Panc1 (cell line): ENCODE data around the gene TJAP1. TPM values are rescaled to one million over a fixed set of nuclear protein-coding genes. Genes with fewer than 3 reads are reported as not detected.

Source experiments
- ATAC-seq: fragments of 200-7000 bp; cut with Tn5 transposase; 2 replicates; pipeline ENCODE4 v1.9.1; 2020; ENCODE audit warnings: mild to moderate bottlenecking, moderate library complexity
- BruUV-seq: library from RNA; stranded (reverse); fragments of 400-500 nt; replicated peaks from 2 replicates; lab custom pipeline; 2021; lab: Mats Ljungman, UMichigan
- CTCF ChIA-PET: fragments of 300-600 bp; sonication (Branson Sonifier 250); formaldehyde crosslinking; loops from one replicate; lab custom pipeline; 2022; ENCODE audit warnings: antibody characterized with exemption; lab: Charles Lee
- POLR2A ChIA-PET: fragments of 300-600 bp; sonication (Branson Sonifier 250); formaldehyde crosslinking; loops from one replicate; lab custom pipeline; 2022; ENCODE audit warnings: antibody characterized with exemption; lab: Charles Lee
- DNase-seq: peaks from one replicate; pipeline ENCODE4 v3.0.0-alpha.2; 2010; ENCODE audit warnings: low read depth, low spot score
- H3K27ac ChIP-seq: 2 replicates; pipeline ENCODE4 v1.5.1; 2011; ENCODE audit warnings: mild to moderate bottlenecking, low read length, inconsistent platforms
- H3K27me3 ChIP-seq: fragments of 200-500 bp; sonication (Bioruptor generic); 2 replicates; pipeline ENCODE4 v1.6.0; 2014; ENCODE audit warnings: low read length, inconsistent platforms; ENCODE audit not compliant: control insufficient read depth, insufficient read depth
- H3K36me3 ChIP-seq: fragments of 200-500 bp; sonication (Bioruptor generic); 2 replicates; pipeline ENCODE4 v1.5.1; 2014; ENCODE audit warnings: inconsistent platforms, mild to moderate bottlenecking, low read length, moderate library complexity; ENCODE audit not compliant: control insufficient read depth, insufficient read depth
- H3K4me1 ChIP-seq: 2 replicates; pipeline ENCODE4 v1.5.1; 2011; ENCODE audit warnings: inconsistent platforms, mild to moderate bottlenecking, low read length, moderate library complexity; ENCODE audit not compliant: control insufficient read depth, insufficient read depth
- H3K4me3 ChIP-seq, 2 experiments: 2 replicates each; pipeline ENCODE4 v1.5.1; 2011 to 2012; ENCODE audit warnings: low read depth in 2 of 2, low read length in 2 of 2, mild to moderate bottlenecking in 2 of 2, inconsistent platforms in 1 of 2, moderate library complexity in 1 of 2
- H3K9me3 ChIP-seq: fragments of 200-500 bp; sonication (Bioruptor generic); 2 replicates; pipeline ENCODE4 v1.5.1; 2014; ENCODE audit warnings: low read depth, mild to moderate bottlenecking, inconsistent platforms, low read length, moderate library complexity; ENCODE audit not compliant: control insufficient read depth, insufficient read depth
- CTCF ChIP-seq: fragments of 450-650 bp; IDR thresholded peaks from 2 replicates; pipeline ENCODE4 v1.5.1; 2017; ENCODE audit warnings: mild to moderate bottlenecking
- POLR2AphosphoS5 ChIP-seq: IDR thresholded peaks from 2 replicates; pipeline ENCODE4 v1.6.1; 2012; ENCODE audit warnings: mild to moderate bottlenecking, low read depth, low read length, moderate library complexity
- REST ChIP-seq, 2 experiments: IDR thresholded peaks; 2 replicates each; pipeline ENCODE4 v1.6.1; 2011 to 2012; ENCODE audit warnings: low read depth in 2 of 2, control low read depth in 1 of 2, low read length in 1 of 2, mild to moderate bottlenecking in 1 of 2, moderate library complexity in 1 of 2; ENCODE audit not compliant: insufficient read depth in 1 of 2
- SIN3A ChIP-seq: IDR thresholded peaks from 2 replicates; pipeline ENCODE4 v1.6.1; 2012; ENCODE audit warnings: low read depth, mild to moderate bottlenecking, low read length, moderate library complexity, borderline replicate concordance; ENCODE audit not compliant: insufficient read depth
- TCF7L2 ChIP-seq: IDR thresholded peaks from 2 replicates; pipeline ENCODE4 v1.6.1; 2011; ENCODE audit warnings: mild to moderate bottlenecking, low read depth, low read length, inconsistent platforms
- in situ Hi-C: cut with HindIII; loops from 2 replicates; pipeline ENCODE4 v1.10.0; 2016; ENCODE audit warnings: low sequenced_read_pairs, low pct_unique_long_range_greater_than_20kb
- intact Hi-C: fragments of 100-400 bp; cut with micrococcal nuclease; formaldehyde crosslinking; loops from one replicate; pipeline ENCODE4 v1.10.0; 2022; ENCODE audit not compliant: unreplicated experiment
- total RNA-seq: library from RNA; stranded (reverse); gene quantifications from one replicate; pipeline ENCODE4 v1.2.1, GENCODE V29; 2021; ENCODE audit not compliant: unreplicated experiment

TJAP1 gene
- total RNA-seq, 1 experiment from 2014 or later: 42.7 TPM

GRCh38 chr6:43476746-43477145 lies 624 bp upstream of the TJAP1 start:
- ChIA-PET POLR2A (no interaction called here), CTCF (interaction anchor here (0.6 to 0.7 kb wide), 2 partner anchors 11 to 30 kb away, joined by 4 to 6 read pairs; no protein-coding TSS in a partner anchor)
- H3K27me3 ChIP-seq: no peaks in the 10 kb centered on the region
- no peaks in the 10 kb centered on the region for H3K36me3 ChIP-seq
- no peak for TF ChIP-seq REST (IDR thresholded peaks at IDR 0.05; ENCODE audit: insufficient read depth in 1 of 2, low read depth in 2 of 2, low read length in 1 of 2)
- no peak for TF ChIP-seq SIN3A
- no peak for TF ChIP-seq CTCF
- no peak for TF ChIP-seq TCF7L2
- TF ChIP-seq POLR2AphosphoS5: no peak
- in situ Hi-C loops: no loop called here
- no TSS peak for BruUV-seq
- H3K9me3 ChIP-seq: no peaks in the 10 kb centered on the region
- DNase-seq (no peak), ATAC-seq (no peak)
- peaks cover 13% of the 10 kb centered on the region for H3K4me1 ChIP-seq
- peak overlapping the region; percentile 81 for H3K27ac ChIP-seq
- peak overlapping the region; percentile 62 to 74 for H3K4me3 ChIP-seq
- intact Hi-C loops: no loop called here

GRCh38 chr6:43478008-43478372 lies 620 bp downstream of the TJAP1 start:
- peaks cover 13% of the 10 kb centered on the region for H3K4me1 ChIP-seq
- POLR2A ChIA-PET: interaction anchor here (0.6 to 0.7 kb wide), 6 partner anchors 18 to 584 kb away, joined by 3 to 4 read pairs (median 3); partner anchors contain the start of gene LRRC73
- ATAC-seq (no peak), DNase-seq (no peak)
- in situ Hi-C loops (no loop called here), intact Hi-C loops (no loop called here)
- H3K4me3 ChIP-seq: peak overlapping the region; percentile 62 to 74
- H3K36me3 ChIP-seq: no peaks in the 10 kb centered on the region
- no peaks in the 10 kb centered on the region for H3K27me3 ChIP-seq
- TSS peak; percentile 82 for BruUV-seq
- H3K9me3 ChIP-seq: no peaks in the 10 kb centered on the region
- CTCF ChIA-PET: interaction anchor here (0.6 to 0.8 kb wide), 5 partner anchors 17 to 47 kb away, joined by 3 to 6 read pairs (median 3); partner anchors contain the start of gene LRRC73
- peak overlapping the region; percentile 78 for H3K27ac ChIP-seq
- TF ChIP-seq REST (IDR thresholded peaks at IDR 0.05; ENCODE audit: insufficient read depth in 1 of 2, low read depth in 2 of 2, low read length in 1 of 2) (no peak), CTCF (no peak), SIN3A (no peak)
